ENCODE data around the gene ST7. TPM values are rescaled to one million over a fixed set of nuclear protein-coding genes. Genes with fewer than 3 reads are reported as not detected.

The ST7 gene
- polyA plus RNA-seq, 3 donors = 28.3 to 29.7 (median 29.3) TPM

Other genes starting within 250 kb of the ST7 start
- gene CAPZA2, start 90.9 kb upstream of the ST7 start, polyA plus RNA-seq (ENCODE audit: insufficient read length in 3 of 3) = 100 to 1,000 TPM; 217 to 234 (median 224) TPM